HUES64 (cell line): ENCODE results near the gene RPS14.

ENCODE experiments used
- H3K27ac ChIP-seq: 2 replicates; pipeline ENCODE4 v1.7.0; 2013; ENCODE audit warnings: low read depth, low read length, inconsistent platforms
- H3K27me3 ChIP-seq: 2 replicates; pipeline ENCODE4 v1.6.1; 2013; ENCODE audit warnings: mild to moderate bottlenecking, low read length; ENCODE audit not compliant: insufficient read depth
- H3K36me3 ChIP-seq: 2 replicates; pipeline ENCODE4 v1.6.1; 2013; ENCODE audit warnings: mild to moderate bottlenecking, low read length; ENCODE audit not compliant: insufficient read depth
- H3K4me1 ChIP-seq: 2 replicates; pipeline ENCODE4 v1.6.1; 2013; ENCODE audit warnings: mild to moderate bottlenecking, low read length, moderate library complexity; ENCODE audit not compliant: insufficient read depth
- H3K4me3 ChIP-seq: 2 replicates; pipeline ENCODE4 v1.5.1; 2013; ENCODE audit warnings: mild to moderate bottlenecking, low read length, moderate library complexity
- H3K9ac ChIP-seq: 2 replicates; pipeline ENCODE4 v1.6.1; 2013; ENCODE audit warnings: mild to moderate bottlenecking, low read depth, low read length
- H3K9me3 ChIP-seq: 2 replicates; pipeline ENCODE4 v1.6.1; 2013; ENCODE audit warnings: low read depth, low read length; ENCODE audit not compliant: insufficient read depth
- WGBS: fragments of 150-250, 120-280 bp; methylation state at CpG from one replicate; pipeline ENCODE4 v1.1.7; 2013; ENCODE audit warnings: missing lambda C conversion rate; 5-methylcytosine and 5-hydroxymethylcytosine counted together

Gene RPS14

DNA sequence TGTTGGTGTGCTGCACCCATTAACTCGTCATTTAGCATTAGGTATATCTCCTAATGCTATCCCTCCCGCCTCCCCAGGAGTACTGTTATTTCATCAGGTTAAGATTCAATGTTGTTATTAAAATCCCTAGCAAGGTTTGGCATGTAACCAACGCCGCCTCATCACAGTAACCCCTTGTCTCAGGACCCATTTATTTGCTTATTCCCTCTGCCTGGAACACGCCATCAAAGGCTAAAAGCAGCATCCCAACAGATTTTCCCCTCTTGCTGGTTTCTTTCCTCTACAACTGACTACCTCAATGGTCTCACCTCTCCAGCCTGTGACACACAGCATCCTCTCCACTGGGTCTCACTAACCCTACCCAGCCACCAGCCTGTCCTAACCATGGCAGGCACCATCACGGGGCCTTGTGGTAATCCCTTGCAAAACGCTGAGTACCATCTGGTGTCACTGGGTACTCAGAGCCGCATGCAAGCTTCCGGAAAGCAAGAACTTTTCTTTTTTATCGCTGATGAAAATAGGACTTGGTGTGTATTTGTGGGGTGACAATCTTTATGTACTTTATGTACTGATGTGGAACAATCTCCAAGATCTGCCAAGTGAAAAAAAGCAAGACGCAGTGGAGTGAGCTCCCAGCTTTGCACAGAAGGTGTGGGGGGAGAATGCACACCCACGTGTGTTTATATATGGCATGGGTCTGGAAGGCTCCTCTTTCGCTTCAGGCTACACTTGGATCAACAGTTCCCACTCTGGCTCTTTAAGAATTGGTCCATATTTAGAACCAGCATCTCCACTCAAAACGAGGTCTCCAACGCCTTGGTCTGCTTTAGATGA is 6.1 kb downstream of the RPS14 start:
- H3K27me3 ChIP-seq: no peaks in the 10 kb centered on the region
- H3K4me1 ChIP-seq: peaks cover 10% of the 10 kb centered on the region; the same call in 1 of the 2 replicates
- 94% methylated on average over 15 of the region's 15 CpGs for WGBS
- no peak overlapping the region for H3K27ac ChIP-seq
- H3K9ac ChIP-seq: no peak overlapping the region
- H3K4me3 ChIP-seq: no peak overlapping the region
- H3K9me3 ChIP-seq: no peaks in the 10 kb centered on the region
- H3K36me3 ChIP-seq: peaks cover 58% of the 10 kb centered on the region

DNA sequence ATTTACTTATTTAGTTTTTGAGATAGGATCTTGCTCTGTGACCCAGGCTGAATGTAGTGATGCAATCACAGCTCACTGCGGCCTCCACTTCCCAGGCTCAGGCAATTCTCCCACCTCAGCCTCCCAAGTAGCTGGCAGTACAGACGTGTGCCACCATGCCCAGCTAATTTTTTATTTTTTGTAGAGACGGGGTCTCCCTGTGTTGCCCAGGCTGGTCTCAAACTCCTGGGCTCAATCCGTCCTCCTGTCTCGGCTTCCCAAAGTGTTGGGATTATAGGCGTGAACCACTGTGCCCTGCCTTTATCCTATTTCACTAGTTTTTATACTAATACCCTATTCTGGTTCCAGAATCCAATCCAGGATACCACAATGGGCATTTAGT is 6.8 kb downstream of the RPS14 start:
- Histone ChIP-seq H3K36me3 (peaks cover 51% of the 10 kb centered on the region), H3K9me3 (no peaks in the 10 kb centered on the region), H3K4me3 (no peak overlapping the region), H3K4me1 (peaks cover 4% of the 10 kb centered on the region; the same call in 1 of the 2 replicates), H3K27ac (no peak overlapping the region), H3K27me3 (no peaks in the 10 kb centered on the region), H3K9ac (no peak overlapping the region)
- 91% methylated on average over 6 of the region's 6 CpGs for WGBS

DNA sequence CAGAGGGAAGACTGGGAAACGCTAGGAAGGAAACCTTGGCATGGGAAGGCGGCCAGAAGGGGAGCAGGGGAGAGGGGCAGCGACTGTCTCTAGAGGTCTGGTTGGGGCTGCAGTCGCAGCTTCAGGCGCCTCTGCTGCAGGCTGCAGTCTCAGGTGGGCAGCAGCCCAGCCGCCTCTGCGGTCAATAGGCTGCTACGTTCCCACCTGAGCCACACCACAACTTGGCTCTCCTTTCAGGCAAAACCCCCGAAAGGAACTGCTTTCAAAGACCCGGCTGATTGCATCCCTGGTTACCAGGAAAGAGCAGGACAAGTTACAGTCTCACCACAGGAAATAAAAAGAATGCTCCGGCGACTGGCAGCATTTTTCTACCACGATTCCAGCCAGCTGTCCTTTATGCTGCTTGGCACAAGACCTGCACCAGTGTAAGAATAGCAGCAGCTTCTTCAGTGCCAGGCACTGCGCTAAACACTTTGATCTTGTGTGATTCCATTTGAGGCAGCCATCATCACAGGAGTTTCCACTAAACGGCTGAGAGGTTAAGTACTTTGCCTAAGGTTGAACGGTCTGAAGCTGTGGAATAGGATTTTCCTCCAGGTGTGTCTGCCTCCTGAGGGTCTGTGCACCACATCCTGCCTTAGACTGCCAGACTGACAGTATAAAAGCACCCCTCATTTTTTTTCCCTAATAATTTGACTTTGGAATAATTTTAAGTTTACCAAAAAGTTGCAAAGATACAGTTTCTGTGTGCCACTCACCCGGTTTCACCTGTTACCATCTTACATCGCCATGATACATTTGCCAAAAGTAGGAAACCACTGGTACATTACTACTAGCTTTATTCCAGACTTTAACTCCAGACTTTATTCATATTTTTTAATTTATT is 7.5 kb downstream of the RPS14 start:
- H3K4me1 ChIP-seq: peaks cover 4% of the 10 kb centered on the region; the same call in 1 of the 2 replicates
- H3K27ac ChIP-seq: peak overlapping the region; percentile 59; the same call in 1 of the 2 replicates
- H3K36me3 ChIP-seq: peaks cover 44% of the 10 kb centered on the region
- 59% methylated on average over 18 of the region's 18 CpGs for WGBS
- no peaks in the 10 kb centered on the region for H3K27me3 ChIP-seq
- no peak overlapping the region for H3K4me3 ChIP-seq
- no peaks in the 10 kb centered on the region for H3K9me3 ChIP-seq
- peak overlapping the region; percentile 11; the same call in 1 of the 2 replicates for H3K9ac ChIP-seq

- Histone ChIP-seq H3K4me1 (peaks cover 4% of the 10 kb centered on the region; the same call in 1 of the 2 replicates), H3K27me3 (no peaks in the 10 kb centered on the region), H3K4me3 (no peak overlapping the region), H3K9ac (no peak overlapping the region; the same call in 1 of the 2 replicates), H3K36me3 (peaks cover 36% of the 10 kb centered on the region), H3K27ac (peak overlapping the region; percentile 59), H3K9me3 (no peaks in the 10 kb centered on the region)
- 69% methylated on average over 12 of the region's 12 CpGs for WGBS
These were observed 8.4 kb downstream of the RPS14 start for GRCh38 chr5:150440948-150441812.

DNA sequence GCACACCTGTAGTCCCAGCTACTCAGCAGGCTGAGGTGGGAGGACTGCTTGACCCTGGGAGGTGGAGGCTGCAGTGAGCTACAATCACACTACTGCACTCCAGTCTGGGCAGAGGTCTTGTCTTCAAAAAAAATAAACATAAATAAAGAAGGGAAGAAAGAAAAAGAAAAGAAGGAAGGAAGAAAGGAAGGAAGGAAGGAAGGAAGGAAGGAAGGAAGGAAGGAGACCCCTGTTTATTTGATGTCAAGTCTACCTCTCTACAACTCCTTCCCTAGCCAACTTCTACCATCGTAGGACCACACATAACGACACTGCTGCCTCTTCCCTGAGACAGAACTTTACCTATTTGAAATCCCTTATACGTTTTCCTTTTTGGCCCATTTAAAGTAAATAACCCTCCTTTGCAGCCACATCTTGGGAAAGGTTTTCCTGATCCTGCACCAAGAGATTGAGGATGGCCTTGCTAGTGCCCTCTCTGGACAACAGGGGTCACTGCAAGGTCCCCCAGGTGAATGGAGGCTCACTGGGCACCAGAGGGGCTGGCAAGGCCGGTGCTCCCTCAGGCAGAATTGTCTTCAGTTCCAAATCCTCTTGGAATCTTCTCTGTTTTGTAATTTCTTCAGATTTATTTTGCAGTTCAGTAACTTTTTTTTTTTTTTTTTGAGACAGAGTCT is 10.5 kb downstream of the RPS14 start:
- H3K27ac ChIP-seq: no peak overlapping the region
- H3K4me1 ChIP-seq: peaks cover 4% of the 10 kb centered on the region; the same call in 1 of the 2 replicates
- no peaks in the 10 kb centered on the region for H3K27me3 ChIP-seq
- H3K4me3 ChIP-seq: no peak overlapping the region
- H3K9ac ChIP-seq: no peak overlapping the region
- H3K9me3 ChIP-seq: no peaks in the 10 kb centered on the region
- peaks cover 14% of the 10 kb centered on the region for H3K36me3 ChIP-seq
- 47% methylated on average over 4 of the region's 4 CpGs for WGBS

DNA sequence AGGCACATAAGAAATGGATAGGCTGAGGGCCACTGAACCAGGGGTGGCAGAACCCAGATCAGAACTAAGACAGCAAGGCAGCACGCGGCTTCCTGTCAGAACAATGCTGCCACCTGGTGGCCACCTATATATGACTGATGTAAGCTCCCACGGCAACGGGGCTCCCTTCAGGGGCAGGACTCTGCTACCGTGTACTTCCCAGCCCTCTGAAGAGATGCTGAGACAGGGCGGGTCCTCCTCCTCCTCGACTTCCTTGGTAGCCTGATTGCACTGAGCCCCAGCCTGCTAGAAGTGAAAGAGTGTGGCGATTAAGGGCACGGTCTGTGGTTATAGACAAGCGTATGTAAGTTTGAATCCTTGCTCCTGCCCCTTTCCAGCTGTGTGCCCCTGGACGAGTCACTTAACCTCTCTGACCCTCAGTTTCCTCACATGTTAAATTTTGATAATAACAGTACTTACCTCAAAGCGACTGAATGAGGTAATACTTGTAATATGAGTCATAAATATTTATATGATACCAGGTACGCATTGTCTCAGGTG is 13.3 kb downstream of the RPS14 start:
- no peak overlapping the region for H3K4me3 ChIP-seq
- 29% methylated on average over 12 of the region's 13 CpGs for WGBS
- H3K9ac ChIP-seq: no peak overlapping the region
- no peaks in the 10 kb centered on the region for H3K36me3 ChIP-seq
- no peaks in the 10 kb centered on the region for H3K27me3 ChIP-seq
- H3K4me1 ChIP-seq: no peaks in the 10 kb centered on the region
- no peak overlapping the region for H3K27ac ChIP-seq
- no peaks in the 10 kb centered on the region for H3K9me3 ChIP-seq

DNA sequence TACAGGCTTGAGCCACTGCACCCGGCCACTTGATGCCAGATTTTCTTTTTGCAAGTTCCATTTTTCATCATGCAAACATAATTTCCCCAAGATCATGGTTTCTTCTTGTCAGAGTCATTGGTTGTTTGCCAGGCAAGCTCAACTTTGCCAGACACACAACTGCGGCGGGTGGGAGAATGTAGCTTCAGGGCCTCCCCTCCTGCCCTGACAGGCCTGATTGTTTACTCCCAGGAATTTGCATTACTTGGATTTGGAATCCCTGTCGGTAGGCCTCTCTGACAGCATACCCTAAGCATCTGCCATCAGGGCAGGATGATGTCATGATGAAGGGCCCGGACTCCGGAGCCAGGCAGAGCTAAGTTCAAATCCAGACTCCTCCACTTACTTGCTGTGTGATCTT is 15.1 kb downstream of the RPS14 start:
- Histone ChIP-seq H3K27me3 (no peaks in the 10 kb centered on the region), H3K36me3 (no peaks in the 10 kb centered on the region), H3K9me3 (no peaks in the 10 kb centered on the region), H3K4me1 (no peaks in the 10 kb centered on the region), H3K9ac (no peak overlapping the region), H3K4me3 (no peak overlapping the region), H3K27ac (no peak overlapping the region)
- 70% methylated on average over 6 of the region's 6 CpGs for WGBS

- Histone ChIP-seq H3K36me3 (no peaks in the 10 kb centered on the region), H3K27ac (no peak overlapping the region), H3K27me3 (no peaks in the 10 kb centered on the region), H3K4me3 (no peak overlapping the region), H3K4me1 (no peaks in the 10 kb centered on the region), H3K9ac (no peak overlapping the region), H3K9me3 (no peaks in the 10 kb centered on the region)
- WGBS: 70% methylated on average over 4 of the region's 4 CpGs
These were observed 18.0 kb downstream of the RPS14 start for GRCh38 chr5:150431574-150431973.

GRCh38 chr5:150431048-150431447 is 18.5 kb downstream of the RPS14 start:
- H3K27ac ChIP-seq: no peak overlapping the region
- no peak overlapping the region for H3K9ac ChIP-seq
- no peaks in the 10 kb centered on the region for H3K4me1 ChIP-seq
- H3K4me3 ChIP-seq: no peak overlapping the region
- H3K36me3 ChIP-seq: no peaks in the 10 kb centered on the region
- H3K27me3 ChIP-seq: no peaks in the 10 kb centered on the region
- no peaks in the 10 kb centered on the region for H3K9me3 ChIP-seq
- WGBS: 89% methylated on average over 18 of the region's 18 CpGs

DNA sequence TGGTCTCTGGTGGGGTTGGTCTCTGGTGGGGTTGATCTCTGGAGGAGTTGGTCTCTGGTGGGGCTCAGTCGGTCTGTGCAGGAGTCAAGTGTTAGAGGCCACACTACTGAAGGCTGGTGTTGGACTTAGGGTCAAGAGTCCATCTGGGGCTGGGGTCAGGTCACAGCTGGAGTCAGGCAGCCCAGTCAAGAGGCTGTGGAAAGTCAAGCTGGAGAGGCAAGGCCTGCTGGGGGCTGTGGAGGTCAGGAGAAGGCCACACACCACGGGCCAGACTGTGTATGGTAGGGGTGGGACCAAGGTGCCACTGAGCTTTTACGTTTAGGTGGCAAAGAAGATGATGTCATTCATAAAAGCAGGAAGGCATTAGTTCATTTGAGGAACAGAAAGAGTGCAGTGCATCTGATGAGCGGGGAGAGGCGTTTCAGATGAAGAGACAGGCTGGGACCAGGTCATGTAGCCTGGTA is 20.1 kb downstream of the RPS14 start:
- Histone ChIP-seq H3K4me3 (no peak overlapping the region), H3K9me3 (no peaks in the 10 kb centered on the region), H3K36me3 (no peaks in the 10 kb centered on the region), H3K27me3 (no peaks in the 10 kb centered on the region), H3K27ac (no peak overlapping the region), H3K4me1 (no peaks in the 10 kb centered on the region), H3K9ac (no peak overlapping the region)
- WGBS: 92% methylated on average over 5 of the region's 5 CpGs
